Sigmoid colon (tissue), 7 donors: ENCODE data around the gene PTPRE. TPM values are rescaled to one million over a fixed set of nuclear protein-coding genes. Genes with fewer than 3 reads are reported as not detected.
A peak's percentile ranks its signal among the peaks of the same experiment; 100 is the strongest.

Experiments used
- DNase-seq: peaks from one replicate; pipeline ENCODE4 v3.0.0-alpha.2; 2019
- H3K27ac ChIP-seq, 4 donors: fragments of 200-600 bp; sonication (generic); one replicate each; pipeline ENCODE4 v1.5.1; 2016 to 2019; ENCODE audit warnings: mild to moderate bottlenecking in 1 of 4
- H3K27me3 ChIP-seq, 3 donors: fragments of 200-600 bp; sonication (generic); one replicate each; pipeline ENCODE4 v1.5.1; 2019; ENCODE audit warnings: mild to moderate bottlenecking in 1 of 3
- H3K36me3 ChIP-seq, 4 donors: fragments of 200-600 bp; sonication (generic); one replicate each; pipeline ENCODE4 v1.5.1; 2016 to 2019
- H3K4me1 ChIP-seq, 4 donors: fragments of 200-600 bp; sonication (generic); one replicate each; pipeline ENCODE4 v1.5.1; 2017 to 2019
- H3K4me3 ChIP-seq, 4 donors: fragments of 200-600 bp; sonication (generic); one replicate each; pipeline ENCODE4 v1.5.1; 2017 to 2019; ENCODE audit warnings: mild to moderate bottlenecking in 2 of 4, moderate library complexity in 1 of 4
- H3K9me3 ChIP-seq, 4 donors: fragments of 200-600 bp in 3 of 4; sonication (generic) in 3 of 4; one replicate each; pipeline versions ENCODE4 v1.5.1 to v1.6.1; 2013 to 2019
- CTCF ChIP-seq, 4 experiments: fragments of 450-650 bp in 3 of 4; fragments of 200-600 bp in 1 of 4; IDR thresholded peaks; one replicate each; pipeline ENCODE4 v1.5.1; 2016 to 2019; ENCODE audit warnings: antibody characterized with exemption in 4 of 4, mild to moderate bottlenecking in 3 of 4, moderate library complexity in 2 of 4
- EP300 ChIP-seq, 4 donors: sonication (generic); formaldehyde crosslinking; IDR thresholded peaks; one replicate each; pipeline ENCODE4 v1.6.1; 2017; ENCODE audit warnings: antibody characterized with exemption in 4 of 4
- POLR2A ChIP-seq, 2 donors: fragments of 450-650 bp; IDR thresholded peaks; one replicate each; pipeline ENCODE4 v1.6.1; 2016; ENCODE audit warnings: antibody characterized with exemption in 2 of 2, mild to moderate bottlenecking in 2 of 2, moderate library complexity in 2 of 2
- POLR2AphosphoS5 ChIP-seq, 4 donors: sonication (generic); formaldehyde crosslinking; IDR thresholded peaks; one replicate each; pipeline ENCODE4 v1.6.1; 2017; ENCODE audit warnings: antibody characterized with exemption in 4 of 4
- WGBS, 2 donors: extraction: QIAGEN DNeasy Blood & Tissue Kit; methylation state at CpG; one replicate each; pipeline ENCODE4 v1.1.7; 2013; 5-methylcytosine and 5-hydroxymethylcytosine counted together
- intact Hi-C: fragments of 100-400 bp; cut with DNase I; formaldehyde crosslinking; loops from one replicate; pipeline ENCODE4 v1.15.1; 2023
- polyA plus RNA-seq, 3 donors: library from polyadenylated mRNA; stranded (reverse); fragments of 200-250 nt; gene quantifications; one replicate each; pipeline ENCODE4 v1.2.3, GENCODE V29; 2013
- total RNA-seq, 4 donors: library from RNA; depleted of rRNA; stranded (reverse); fragments of >200 nt; gene quantifications; one replicate each; pipeline ENCODE4 v1.1.0, GENCODE V29; 2016
- donor health status: healthy with polysubstance abuse.
- donor health status: Bipolar disorder and iron deficiency.
- donor health status: healthy.

The PTPRE gene
- total and polyA plus RNA-seq, 7 donors: 4.2 to 17.9 (median 11.9) TPM

- Histone ChIP-seq H3K36me3 (no peaks in the 10 kb centered on the region), H3K4me3 (no peak overlapping the region), H3K27ac (no peak overlapping the region), H3K9me3 (no peaks in the 10 kb centered on the region), H3K27me3 (no peaks in the 10 kb centered on the region), H3K4me1 (no peaks in the 10 kb centered on the region)
- no peak for TF ChIP-seq EP300 (IDR thresholded peaks at IDR 0.05)
- no peak for TF ChIP-seq POLR2A (IDR thresholded peaks at IDR 0.05)
- no peak for TF ChIP-seq CTCF (IDR thresholded peaks at IDR 0.05)
- TF ChIP-seq POLR2AphosphoS5 (IDR thresholded peaks at IDR 0.05): no peak
- DNase-seq: no peak
- WGBS, 2 donors: 75 to 85% methylated on average over 5 of the region's 5 CpGs
- intact Hi-C loops: no loop called here
These were observed 22.4 kb upstream of the PTPRE start for GRCh38 chr10:127884501-127884900.

- WGBS, 2 donors: 30 to 79% methylated on average over 12 of the region's 12 CpGs
- H3K4me1 ChIP-seq: no peaks in the 10 kb centered on the region
These were observed 20.4 kb upstream of the PTPRE start for GRCh38 chr10:127886371-127887051.

GRCh38 chr10:127887541-127888415 lies 19.1 kb upstream of the PTPRE start:
- intact Hi-C loops: no loop called here
- H3K9me3 ChIP-seq: no peaks in the 10 kb centered on the region
- 24 to 68% methylated on average over 16 of the region's 16 CpGs for WGBS, 2 donors
- no peaks in the 10 kb centered on the region for H3K27me3 ChIP-seq
- no peak for DNase-seq
- no peaks in the 10 kb centered on the region for H3K36me3 ChIP-seq
- no peak overlapping the region for H3K4me3 ChIP-seq
- TF ChIP-seq POLR2AphosphoS5 (IDR thresholded peaks at IDR 0.05): no peak
- no peak for TF ChIP-seq EP300 (IDR thresholded peaks at IDR 0.05)
- TF ChIP-seq POLR2A (IDR thresholded peaks at IDR 0.05): no peak
- TF ChIP-seq CTCF (IDR thresholded peaks at IDR 0.05): no peak
- H3K4me1 ChIP-seq: no peaks in the 10 kb centered on the region
- H3K27ac ChIP-seq: peak overlapping the region in 2 of 4 donors; percentile 18 to 23

More at GRCh38 chr10:127886371-127887051, 20.4 kb upstream of the PTPRE start:
- TF ChIP-seq POLR2A (IDR thresholded peaks at IDR 0.05): no peak
- TF ChIP-seq POLR2AphosphoS5 (IDR thresholded peaks at IDR 0.05): no peak
- no peak for TF ChIP-seq EP300 (IDR thresholded peaks at IDR 0.05)
- no peak for TF ChIP-seq CTCF (IDR thresholded peaks at IDR 0.05)
- no peak for DNase-seq
- no peak overlapping the region for H3K27ac ChIP-seq
- intact Hi-C loops: no loop called here
- H3K9me3 ChIP-seq: no peaks in the 10 kb centered on the region
- H3K27me3 ChIP-seq: no peaks in the 10 kb centered on the region
- no peak overlapping the region for H3K4me3 ChIP-seq
- no peaks in the 10 kb centered on the region for H3K36me3 ChIP-seq

- TF ChIP-seq POLR2A (IDR thresholded peaks at IDR 0.05) (peak in 1 of 2 donors; percentile 19), EP300 (IDR thresholded peaks at IDR 0.05) (no peak), POLR2AphosphoS5 (IDR thresholded peaks at IDR 0.05) (no peak)
- H3K4me1 ChIP-seq: no peaks in the 10 kb centered on the region
- no peak overlapping the region for H3K4me3 ChIP-seq
- no peaks in the 10 kb centered on the region for H3K36me3 ChIP-seq
- DNase-seq: no peak
- intact Hi-C loops: no loop called here
- 19 to 71% methylated on average over 13 of the region's 13 CpGs for WGBS, 2 donors
- no peaks in the 10 kb centered on the region for H3K27me3 ChIP-seq
- H3K27ac ChIP-seq: peak overlapping the region in 2 of 4 donors; percentile 20 to 43
- no peaks in the 10 kb centered on the region for H3K9me3 ChIP-seq
These were observed 18.2 kb upstream of the PTPRE start for GRCh38 chr10:127888521-127889312.
